ENCODE measurements around the gene TGFBRAP1.

GRCh38 chr2:105294844-105295481 is 34.6 kb downstream of the TGFBRAP1 start:
- TF ChIP-seq TAF1 (IDR thresholded peaks at IDR 0.05; ENCODE audit: borderline replicate concordance, low read depth, low read length), result no peak
- no peak for TF ChIP-seq POLR2A (IDR thresholded peaks at IDR 0.05; ENCODE audit: low read depth, low read length)

Data from GM12892 (cell line).